PC-9 (cell line): ENCODE data around the gene ZMYM2. TPM values are rescaled to one million over a fixed set of nuclear protein-coding genes. Genes with fewer than 3 reads are reported as not detected.

Experiments
- BruUV-seq: library from RNA; stranded (reverse); fragments of 400-500 nt; replicated peaks from 2 replicates; lab custom pipeline; 2021; lab: Mats Ljungman, UMichigan
- CTCF ChIA-PET: fragments of 300-600 bp; sonication (Branson Sonifier 250); formaldehyde crosslinking; loops from one replicate; lab custom pipeline; 2022; ENCODE audit warnings: antibody characterized with exemption; lab: Charles Lee
- POLR2A ChIA-PET: fragments of 300-600 bp; sonication (Branson Sonifier 250); formaldehyde crosslinking; loops from one replicate; lab custom pipeline; 2022; ENCODE audit warnings: antibody characterized with exemption; ENCODE audit not compliant: unreplicated experiment; lab: Charles Lee
- DNase-seq, 2 experiments: peaks; one replicate each; pipeline versions ENCODE4 v3.0.0 to v3.0.0-alpha.2; 2015 to 2022; ENCODE audit warnings: mixed read lengths in 1 of 2
- H2AFZ ChIP-seq: fragments of 200-600 bp; sonication (generic); 2 replicates; pipeline ENCODE4 v1.8.1; 2017; ENCODE audit warnings: antibody characterized with exemption
- H3F3A ChIP-seq: fragments of 200-600 bp; sonication (generic); 2 replicates; pipeline ENCODE4 v1.8.1; 2017; ENCODE audit warnings: antibody characterized with exemption, mild to moderate bottlenecking, low read depth; ENCODE audit not compliant: insufficient read depth
- H3K27ac ChIP-seq: fragments of 200-600 bp; sonication (generic); 2 replicates; pipeline ENCODE4 v1.6.1; 2016; ENCODE audit warnings: mixed run types
- H3K27me3 ChIP-seq: fragments of 200-600 bp; sonication (generic); 2 replicates; pipeline ENCODE4 v1.6.1; 2016; ENCODE audit warnings: low read depth, mixed run types; ENCODE audit not compliant: insufficient read depth
- H3K36me3 ChIP-seq: fragments of 200-600 bp; sonication (generic); 2 replicates; pipeline ENCODE4 v1.6.1; 2016; ENCODE audit warnings: low read depth, mixed run types
- H3K4me1 ChIP-seq: fragments of 200-600 bp; sonication (generic); replicated peaks from 2 replicates; pipeline ENCODE4 v1.6.1; 2016; ENCODE audit warnings: mixed run types; ENCODE audit not compliant: insufficient read depth
- H3K4me2 ChIP-seq: fragments of 200-600 bp; sonication (generic); 2 replicates; pipeline ENCODE4 v1.6.1; 2017; ENCODE audit warnings: mixed run types
- H3K4me3 ChIP-seq: fragments of 200-600 bp; sonication (generic); 2 replicates; pipeline ENCODE4 v1.6.1; 2016; ENCODE audit warnings: mixed run types
- H3K79me2 ChIP-seq: fragments of 200-600 bp; sonication (generic); 2 replicates; pipeline ENCODE4 v1.6.1; 2017; ENCODE audit warnings: low read depth, mixed run types
- H3K9me2 ChIP-seq: fragments of 200-600 bp; sonication (generic); 2 replicates; pipeline ENCODE4 v1.8.1; 2017; ENCODE audit warnings: mild to moderate bottlenecking; ENCODE audit not compliant: insufficient read depth
- H3K9me3 ChIP-seq: fragments of 200-600 bp; sonication (generic); 2 replicates; pipeline ENCODE4 v1.8.1; 2016; ENCODE audit warnings: low read depth; ENCODE audit not compliant: insufficient read depth
- H4K20me1 ChIP-seq: fragments of 200-600 bp; sonication (generic); 2 replicates; pipeline ENCODE4 v1.8.1; 2017; ENCODE audit not compliant: insufficient read depth
- CTCF ChIP-seq: fragments of 200-600 bp; sonication (generic); conservative IDR thresholded peaks from 2 replicates; pipeline ENCODE4 v1.6.1; 2017; ENCODE audit warnings: mixed run types, antibody characterized with exemption, mild to moderate bottlenecking, moderate library complexity
- EZH2 ChIP-seq: fragments of 200-600 bp; sonication (generic); IDR thresholded peaks from 2 replicates; pipeline ENCODE4 v1.8.0; 2017; ENCODE audit warnings: antibody characterized with exemption, low read depth
- intact Hi-C: fragments of 100-400 bp; cut with micrococcal nuclease; formaldehyde crosslinking; loops from one replicate; pipeline ENCODE4 v1.10.0; 2022; ENCODE audit not compliant: unreplicated experiment
- total RNA-seq: library from RNA; stranded (reverse); gene quantifications from 2 replicates; pipeline ENCODE4 v1.2.3, GENCODE V29; 2021

The ZMYM2 gene
- total RNA-seq, 1 experiment from 2014 or later: 55.1 TPM

GRCh38 chr13:20057963-20058362 is 99.4 kb downstream of the ZMYM2 start:
- Histone ChIP-seq H3F3A (no peaks in the 10 kb centered on the region; the same call in none of the 2 replicates), H3K27ac (no peak overlapping the region), H3K79me2 (no peaks in the 10 kb centered on the region), H3K36me3 (peaks cover 25% of the 10 kb centered on the region), H3K4me3 (no peak overlapping the region), H3K9me3 (no peaks in the 10 kb centered on the region), H3K4me2 (no peak overlapping the region), H2AFZ (no peak overlapping the region), H3K27me3 (no peaks in the 10 kb centered on the region), H3K4me1 (no peaks in the 10 kb centered on the region), H3K9me2 (no peaks in the 10 kb centered on the region), H4K20me1 (peaks cover 10% of the 10 kb centered on the region)
- intact Hi-C loops: loop anchor here (10.0 kb wide), 1 partner anchor 63 kb away; no protein-coding TSS in a partner anchor
- CTCF ChIA-PET: no interaction called here
- TF ChIP-seq EZH2 (no peak), CTCF (peak; percentile 41)
- POLR2A ChIA-PET: no interaction called here
- no peak for DNase-seq
- BruUV-seq: no TSS peak

GRCh38 chr13:20058476-20058875 is 99.9 kb downstream of the ZMYM2 start:
- intact Hi-C loops: loop anchor here (10.0 kb wide), 1 partner anchor 64 kb away; no protein-coding TSS in a partner anchor
- Histone ChIP-seq H3K9me2 (no peaks in the 10 kb centered on the region), H3K36me3 (peaks cover 27% of the 10 kb centered on the region), H3K79me2 (no peaks in the 10 kb centered on the region), H4K20me1 (peaks cover 12% of the 10 kb centered on the region), H3K9me3 (no peaks in the 10 kb centered on the region), H3F3A (no peaks in the 10 kb centered on the region; the same call in none of the 2 replicates), H2AFZ (no peak overlapping the region), H3K4me2 (no peak overlapping the region), H3K4me1 (no peaks in the 10 kb centered on the region), H3K4me3 (no peak overlapping the region), H3K27ac (no peak overlapping the region), H3K27me3 (no peaks in the 10 kb centered on the region)
- ChIA-PET POLR2A (no interaction called here), CTCF (no interaction called here)
- no TSS peak for BruUV-seq
- DNase-seq: no peak
- TF ChIP-seq EZH2 (no peak), CTCF (no peak)

- H2AFZ ChIP-seq: no peak overlapping the region
- DNase-seq: no peak
- ChIA-PET CTCF (no interaction called here), POLR2A (no interaction called here)
- H3K9me2 ChIP-seq: no peaks in the 10 kb centered on the region
- no peak overlapping the region for H3K4me3 ChIP-seq
- peaks cover 6% of the 10 kb centered on the region for H3F3A ChIP-seq
- H3K4me1 ChIP-seq: no peaks in the 10 kb centered on the region
- H4K20me1 ChIP-seq: peaks cover 5% of the 10 kb centered on the region; the same call in 1 of the 2 replicates
- no TSS peak for BruUV-seq
- H3K79me2 ChIP-seq: no peaks in the 10 kb centered on the region
- intact Hi-C loops: no loop called here
- H3K9me3 ChIP-seq: no peaks in the 10 kb centered on the region
- TF ChIP-seq CTCF: no peak
- TF ChIP-seq EZH2: no peak
- H3K27me3 ChIP-seq: no peaks in the 10 kb centered on the region
- no peak overlapping the region for H3K4me2 ChIP-seq
- H3K36me3 ChIP-seq: peaks cover 34% of the 10 kb centered on the region
- no peak overlapping the region for H3K27ac ChIP-seq
Observed at GRCh38 chr13:20064128-20064527, 105.6 kb downstream of the ZMYM2 start.
